PC-3 (cell line): ENCODE measurements around the gene HS3ST4. TPM values are rescaled to one million over a fixed set of nuclear protein-coding genes. Genes with fewer than 3 reads are reported as not detected.
"Not testable (repeated sequence)": the region's sequence is repeated elsewhere in the genome, so short reads cannot be mapped to it uniquely, and the experiment has no call there.

Experiments
- ATAC-seq: fragments of 200-7000 bp; cut with Tn5 transposase; 2 replicates; pipeline ENCODE4 v1.9.1; 2020; ENCODE audit warnings: mild to moderate bottlenecking, moderate library complexity
- BruUV-seq: library from RNA; stranded (reverse); fragments of 400-500 nt; replicated peaks from 2 replicates; lab custom pipeline; 2021; lab: Mats Ljungman, UMichigan
- CTCF ChIA-PET: fragments of 300-600 bp; sonication (Branson Sonifier 250); formaldehyde crosslinking; loops from one replicate; lab custom pipeline; 2022; ENCODE audit warnings: antibody characterized with exemption; lab: Charles Lee
- POLR2A ChIA-PET: fragments of 300-600 bp; sonication (Branson Sonifier 250); formaldehyde crosslinking; loops from one replicate; lab custom pipeline; 2022; ENCODE audit warnings: antibody characterized with exemption; ENCODE audit not compliant: unreplicated experiment; lab: Charles Lee
- DNase-seq: peaks from one replicate; pipeline ENCODE4 v3.0.0-alpha.2; 2015
- H2AFZ ChIP-seq: fragments of 300-600 bp; sonication (generic); 2 replicates; pipeline ENCODE4 v1.6.0; 2016; ENCODE audit warnings: antibody characterized with exemption, low read length
- H3F3A ChIP-seq: fragments of 300-600 bp; sonication (generic); one replicate; pipeline ENCODE4 v1.6.0; 2017; ENCODE audit warnings: antibody characterized with exemption, low read length, control low read depth, mild to moderate bottlenecking; ENCODE audit not compliant: unreplicated experiment
- H3K27ac ChIP-seq: fragments of 300-600 bp; sonication (generic); 2 replicates; pipeline ENCODE4 v1.5.1; 2016; ENCODE audit warnings: mild to moderate bottlenecking, low read length
- H3K27me3 ChIP-seq: fragments of 300-600 bp; sonication (generic); 2 replicates; pipeline ENCODE4 v1.6.1; 2016; ENCODE audit warnings: low read length, mixed read lengths
- H3K36me3 ChIP-seq: fragments of 300-600 bp; sonication (generic); 2 replicates; pipeline ENCODE4 v1.6.1; 2016; ENCODE audit warnings: low read depth, mixed run types, low read length, mixed read lengths
- H3K4me1 ChIP-seq: fragments of 300-600 bp; sonication (generic); 2 replicates; pipeline ENCODE4 v1.5.1; 2016; ENCODE audit warnings: low read length; ENCODE audit not compliant: insufficient read depth
- H3K4me2 ChIP-seq: fragments of 300-600 bp; sonication (generic); 2 replicates; pipeline ENCODE4 v1.6.0; 2016; ENCODE audit warnings: low read length
- H3K4me3 ChIP-seq: fragments of 300-600 bp; sonication (generic); 2 replicates; pipeline ENCODE4 v1.5.1; 2016; ENCODE audit warnings: mild to moderate bottlenecking, low read length, mixed read lengths
- H3K79me2 ChIP-seq: fragments of 300-600 bp; sonication (generic); 2 replicates; pipeline ENCODE4 v1.6.1; 2017; ENCODE audit warnings: low read length, mixed read lengths
- H3K9ac ChIP-seq: fragments of 300-600 bp; sonication (generic); 2 replicates; pipeline ENCODE4 v1.6.0; 2016; ENCODE audit warnings: mild to moderate bottlenecking, low read length
- H3K9me2 ChIP-seq: fragments of 300-600 bp; sonication (generic); replicated peaks from 2 replicates; pipeline ENCODE4 v1.6.1; 2016; ENCODE audit warnings: mixed run types, low read length, mixed read lengths
- H3K9me3 ChIP-seq: fragments of 300-600 bp; sonication (generic); 2 replicates; pipeline ENCODE4 v1.6.1; 2016; ENCODE audit warnings: low read length, mixed read lengths
- H4K20me1 ChIP-seq: fragments of 300-600 bp; sonication (generic); 2 replicates; pipeline ENCODE4 v1.6.1; 2016; ENCODE audit warnings: low read length, mixed read lengths
- CTCF ChIP-seq: fragments of 300-600 bp; sonication (generic); conservative IDR thresholded peaks from 2 replicates; pipeline ENCODE4 v1.5.1; 2017; ENCODE audit warnings: antibody characterized with exemption, low read depth, mild to moderate bottlenecking, low read length
- EZH2 ChIP-seq: fragments of 300-600 bp; sonication (generic); IDR thresholded peaks from one replicate; pipeline ENCODE4 v1.6.1; 2017; ENCODE audit warnings: antibody characterized with exemption, mild to moderate bottlenecking, low read length; ENCODE audit not compliant: unreplicated experiment
- EZH2phosphoT487 ChIP-seq: fragments of 300-600 bp; sonication (generic); IDR thresholded peaks from 2 replicates; pipeline ENCODE4 v1.6.1; 2018; ENCODE audit warnings: mild to moderate bottlenecking, antibody characterized with exemption, low read length, borderline replicate concordance
- intact Hi-C: fragments of 100-400 bp; cut with micrococcal nuclease; formaldehyde crosslinking; loops from 2 replicates; pipeline ENCODE4 v1.9.0; 2023
- total RNA-seq: library from RNA; depleted of rRNA; stranded (reverse); fragments of >200 nt; gene quantifications from 2 replicates; pipeline ENCODE4 v1.2.3, GENCODE V29; 2014

The HS3ST4 gene
- total RNA-seq, 1 experiment from 2014 or later, result not detected

- H3K79me2 ChIP-seq, result no peaks in the 10 kb centered on the region
Observed at GRCh38 chr16:26026709-26027450, 335.1 kb downstream of the HS3ST4 start.

GRCh38 chr16:26031286-26031685 lies 339.5 kb downstream of the HS3ST4 start:
- no peak overlapping the region for H3K9ac ChIP-seq
- H3K9me2 ChIP-seq, result no peaks in the 10 kb centered on the region
- H3K36me3 ChIP-seq, result no peaks in the 10 kb centered on the region
- no peak overlapping the region for H3K4me2 ChIP-seq
- TF ChIP-seq EZH2phosphoT487, result no peak
- no peak for TF ChIP-seq CTCF
- no peak for TF ChIP-seq EZH2
- H2AFZ ChIP-seq, result no peak overlapping the region
- ATAC-seq (no peak), DNase-seq (no peak)
- no peaks in the 10 kb centered on the region for H3K4me1 ChIP-seq
- H3K9me3 ChIP-seq, result no peaks in the 10 kb centered on the region
- H3K27ac ChIP-seq, result no peak overlapping the region
- no peaks in the 10 kb centered on the region for H4K20me1 ChIP-seq
- intact Hi-C loops, result no loop called here
- H3K79me2 ChIP-seq, result no peaks in the 10 kb centered on the region
- ChIA-PET POLR2A (no interaction called here), CTCF (no interaction called here)
- no TSS peak for BruUV-seq
- no peaks in the 10 kb centered on the region for H3K27me3 ChIP-seq
- no peak overlapping the region for H3K4me3 ChIP-seq
- no peaks in the 10 kb centered on the region for H3F3A ChIP-seq

More at GRCh38 chr16:26026709-26027450, 335.1 kb downstream of the HS3ST4 start:
- no peaks in the 10 kb centered on the region for H3K9me3 ChIP-seq
- CTCF ChIA-PET, result no interaction called here
- DNase-seq (no peak), ATAC-seq (no peak)
- no peak overlapping the region for H3K4me3 ChIP-seq
- H3K9ac ChIP-seq, result no peak overlapping the region
- H3F3A ChIP-seq, result no peaks in the 10 kb centered on the region
- no peaks in the 10 kb centered on the region for H4K20me1 ChIP-seq
- no peak overlapping the region for H3K4me2 ChIP-seq
- H3K27ac ChIP-seq, result no peak overlapping the region
- no peaks in the 10 kb centered on the region for H3K27me3 ChIP-seq
- POLR2A ChIA-PET, result no interaction called here
- no peaks in the 10 kb centered on the region for H3K9me2 ChIP-seq
- H3K4me1 ChIP-seq, result no peaks in the 10 kb centered on the region
- no peak for TF ChIP-seq EZH2
- TF ChIP-seq EZH2phosphoT487, result no peak
- no peak for TF ChIP-seq CTCF
- no peaks in the 10 kb centered on the region for H3K36me3 ChIP-seq
- H2AFZ ChIP-seq, result no peak overlapping the region
- intact Hi-C loops, result no loop called here
- BruUV-seq, result no TSS peak

- intact Hi-C loops, H3F3A ChIP-seq, POLR2A ChIA-PET, H3K9ac ChIP-seq, H3K4me3 ChIP-seq, DNase-seq, BruUV-seq, H3K9me3 ChIP-seq, H3K9me2 ChIP-seq, H3K36me3 ChIP-seq, H3K4me1 ChIP-seq, H2AFZ ChIP-seq, CTCF ChIA-PET, H3K79me2 ChIP-seq, H3K27ac ChIP-seq, H4K20me1 ChIP-seq, H3K27me3 ChIP-seq, ATAC-seq, H3K4me2 ChIP-seq: not testable (repeated sequence)
Observed at GRCh38 chr16:26032661-26033060, 340.9 kb downstream of the HS3ST4 start.
